GM23338 (cell line): ENCODE results near the gene COL4A2. TPM values are rescaled to one million over a fixed set of nuclear protein-coding genes. Genes with fewer than 3 reads are reported as not detected.

Experiments used
- ATAC-seq: fragments of 200-7000 bp; cut with Tn5 transposase; 3 replicates; pipeline ENCODE4 v1.9.1; 2020
- DNase-seq: peaks from one replicate; pipeline ENCODE4 v3.0.0-alpha.2; 2015; ENCODE audit warnings: low spot score
- H2AFZ ChIP-seq: fragments of 200-600 bp; sonication (generic); 2 replicates; pipeline ENCODE4 v1.8.0; 2016; ENCODE audit warnings: antibody characterized with exemption, mild to moderate bottlenecking, moderate library complexity
- H3F3A ChIP-seq: fragments of 200-600 bp; sonication (generic); replicated peaks from 2 replicates; pipeline ENCODE4 v1.8.0; 2017; ENCODE audit warnings: antibody characterized with exemption, mixed run types, low read depth
- H3K27ac ChIP-seq: fragments of 200-600 bp; sonication (generic); 2 replicates; pipeline ENCODE4 v1.6.1; 2016; ENCODE audit warnings: low read depth
- H3K27me3 ChIP-seq: fragments of 200-600 bp; sonication (generic); 2 replicates; pipeline ENCODE4 v1.8.0; 2016; ENCODE audit warnings: mild to moderate bottlenecking, mixed run types, moderate library complexity; ENCODE audit not compliant: insufficient read depth
- H3K36me3 ChIP-seq: fragments of 200-600 bp; sonication (generic); 2 replicates; pipeline ENCODE4 v1.8.0; 2016; ENCODE audit warnings: mild to moderate bottlenecking; ENCODE audit not compliant: insufficient read depth
- H3K4me1 ChIP-seq: fragments of 200-600 bp; sonication (generic); 2 replicates; pipeline ENCODE4 v1.8.0; 2016; ENCODE audit warnings: mild to moderate bottlenecking, moderate library complexity; ENCODE audit not compliant: insufficient read depth
- H3K4me2 ChIP-seq: fragments of 200-600 bp; sonication (generic); 2 replicates; pipeline ENCODE4 v1.7.1; 2017; ENCODE audit warnings: mixed run types
- H3K4me3 ChIP-seq: fragments of 200-600 bp; sonication (generic); 2 replicates; pipeline ENCODE4 v1.6.1; 2016; ENCODE audit warnings: mixed run types
- H3K79me2 ChIP-seq: fragments of 200-600 bp; sonication (generic); replicated peaks from 2 replicates; pipeline ENCODE4 v1.8.0; 2017; ENCODE audit warnings: mild to moderate bottlenecking; ENCODE audit not compliant: insufficient read depth
- H3K9me2 ChIP-seq: fragments of 200-600 bp; sonication (generic); 2 replicates; pipeline ENCODE4 v1.8.0; 2017; ENCODE audit not compliant: insufficient read depth
- H4K20me1 ChIP-seq: fragments of 200-600 bp; sonication (generic); replicated peaks from 2 replicates; pipeline ENCODE4 v1.8.0; 2017; ENCODE audit warnings: mild to moderate bottlenecking; ENCODE audit not compliant: insufficient read depth
- H3K27ac Mint-ChIP-seq: 2 replicates; pipeline ENCODE4 v1.8.0; 2020; ENCODE audit warnings: inconsistent platforms, mild to moderate bottlenecking, moderate library complexity, mixed read lengths
- H3K27me3 Mint-ChIP-seq: 3 replicates; pipeline ENCODE4 v1.8.0; 2022; ENCODE audit warnings: low read depth, mild to moderate bottlenecking, moderate library complexity, mixed read lengths, inconsistent platforms; ENCODE audit not compliant: insufficient read depth, poor library complexity
- H3K36me3 Mint-ChIP-seq: 3 replicates; pipeline ENCODE4 v1.8.0; 2021; ENCODE audit warnings: low read depth, mild to moderate bottlenecking, inconsistent platforms, moderate library complexity, mixed read lengths
- H3K4me1 Mint-ChIP-seq: 3 replicates; pipeline ENCODE4 v1.8.0; 2020; ENCODE audit warnings: mild to moderate bottlenecking, inconsistent platforms, mixed read lengths
- H3K4me3 Mint-ChIP-seq: 3 replicates; pipeline ENCODE4 v1.8.0; 2021; ENCODE audit warnings: moderate library complexity, mild to moderate bottlenecking, inconsistent platforms, mixed read lengths
- H3K9me3 Mint-ChIP-seq: 3 replicates; pipeline ENCODE4 v1.8.0; 2020; ENCODE audit warnings: moderate library complexity, mild to moderate bottlenecking, inconsistent platforms, mixed read lengths
- CREB1 ChIP-seq: fragments of 250-450 bp; sonication (Bioruptor Pico); IDR thresholded peaks from 2 replicates; pipeline ENCODE4 v1.5.0; 2020; ENCODE audit warnings: low read depth, mild to moderate bottlenecking, moderate library complexity
- STAT1 ChIP-seq: IDR thresholded peaks from one replicate; pipeline ENCODE4 v1.6.1; 2016; ENCODE audit warnings: antibody characterized with exemption; ENCODE audit not compliant: unreplicated experiment
- ZNF114 ChIP-seq: fragments of 250-450 bp; sonication (Bioruptor Pico); IDR thresholded peaks from 2 replicates; pipeline ENCODE4 v1.5.0; 2020; ENCODE audit warnings: mild to moderate bottlenecking, moderate library complexity
- polyA plus RNA-seq: library from polyadenylated mRNA; unstranded; fragments of >200 nt; fragmentation: Nextera tagmentation; extraction: Ambion mirVana; gene quantifications from 2 replicates; pipeline ENCODE4 v1.2.1, GENCODE V29; 2016
- total RNA-seq: library from RNA; depleted of rRNA; stranded (reverse); fragments of >200 nt; shearing (Covaris generic); gene quantifications from 2 replicates; pipeline ENCODE4 v1.2.3, GENCODE V29; 2014
- TF ChIP-seq, protein P1 (sequence below): fragments of 250-450 bp; sonication (Bioruptor Pico); IDR thresholded peaks from 2 replicates; pipeline ENCODE4 v1.5.0; 2020; ENCODE audit warnings: mild to moderate bottlenecking, moderate library complexity

COL4A2 gene
- total and polyA plus RNA-seq, 2 experiments from 2014 or later, result 37.4 to 131 TPM

GRCh38 chr13:110340812-110341444 is 33.8 kb downstream of the COL4A2 start:
- peaks cover 40% of the 10 kb centered on the region for H3K4me1 Mint-ChIP-seq

More at GRCh38 chr13:110340812-110341444, 33.8 kb downstream of the COL4A2 start:
- Histone ChIP-seq H3K36me3 (no peaks in the 10 kb centered on the region; the same call in 1 of the 2 replicates), H3K9me2 (no peaks in the 10 kb centered on the region), H3K79me2 (peaks cover 37% of the 10 kb centered on the region), H3K27me3 (no peaks in the 10 kb centered on the region), H2AFZ (no peak overlapping the region), H3K4me3 (no peak overlapping the region), H3K27ac (peak overlapping the region; percentile 55; the same call in 1 of the 2 replicates), H4K20me1 (peaks cover 11% of the 10 kb centered on the region), H3K4me1 (peaks cover 30% of the 10 kb centered on the region), H3K4me2 (0 out of 2 replicates have a peak overlapping the region, but pooled peaks have one; percentile 29), H3F3A (no peaks in the 10 kb centered on the region)
- no peak for DNase-seq
- Mint-ChIP-seq H3K27ac (peak overlapping the region; percentile 17), H3K4me3 (no peak overlapping the region), H3K27me3 (peaks cover 2% of the 10 kb centered on the region), H3K36me3 (no peaks in the 10 kb centered on the region; the same call in 2 of the 3 replicates), H3K9me3 (no peaks in the 10 kb centered on the region)
- TF ChIP-seq ZNF114 (no peak), CREB1 (no peak), STAT1 (no peak)
- TF ChIP-seq, protein P1, sequence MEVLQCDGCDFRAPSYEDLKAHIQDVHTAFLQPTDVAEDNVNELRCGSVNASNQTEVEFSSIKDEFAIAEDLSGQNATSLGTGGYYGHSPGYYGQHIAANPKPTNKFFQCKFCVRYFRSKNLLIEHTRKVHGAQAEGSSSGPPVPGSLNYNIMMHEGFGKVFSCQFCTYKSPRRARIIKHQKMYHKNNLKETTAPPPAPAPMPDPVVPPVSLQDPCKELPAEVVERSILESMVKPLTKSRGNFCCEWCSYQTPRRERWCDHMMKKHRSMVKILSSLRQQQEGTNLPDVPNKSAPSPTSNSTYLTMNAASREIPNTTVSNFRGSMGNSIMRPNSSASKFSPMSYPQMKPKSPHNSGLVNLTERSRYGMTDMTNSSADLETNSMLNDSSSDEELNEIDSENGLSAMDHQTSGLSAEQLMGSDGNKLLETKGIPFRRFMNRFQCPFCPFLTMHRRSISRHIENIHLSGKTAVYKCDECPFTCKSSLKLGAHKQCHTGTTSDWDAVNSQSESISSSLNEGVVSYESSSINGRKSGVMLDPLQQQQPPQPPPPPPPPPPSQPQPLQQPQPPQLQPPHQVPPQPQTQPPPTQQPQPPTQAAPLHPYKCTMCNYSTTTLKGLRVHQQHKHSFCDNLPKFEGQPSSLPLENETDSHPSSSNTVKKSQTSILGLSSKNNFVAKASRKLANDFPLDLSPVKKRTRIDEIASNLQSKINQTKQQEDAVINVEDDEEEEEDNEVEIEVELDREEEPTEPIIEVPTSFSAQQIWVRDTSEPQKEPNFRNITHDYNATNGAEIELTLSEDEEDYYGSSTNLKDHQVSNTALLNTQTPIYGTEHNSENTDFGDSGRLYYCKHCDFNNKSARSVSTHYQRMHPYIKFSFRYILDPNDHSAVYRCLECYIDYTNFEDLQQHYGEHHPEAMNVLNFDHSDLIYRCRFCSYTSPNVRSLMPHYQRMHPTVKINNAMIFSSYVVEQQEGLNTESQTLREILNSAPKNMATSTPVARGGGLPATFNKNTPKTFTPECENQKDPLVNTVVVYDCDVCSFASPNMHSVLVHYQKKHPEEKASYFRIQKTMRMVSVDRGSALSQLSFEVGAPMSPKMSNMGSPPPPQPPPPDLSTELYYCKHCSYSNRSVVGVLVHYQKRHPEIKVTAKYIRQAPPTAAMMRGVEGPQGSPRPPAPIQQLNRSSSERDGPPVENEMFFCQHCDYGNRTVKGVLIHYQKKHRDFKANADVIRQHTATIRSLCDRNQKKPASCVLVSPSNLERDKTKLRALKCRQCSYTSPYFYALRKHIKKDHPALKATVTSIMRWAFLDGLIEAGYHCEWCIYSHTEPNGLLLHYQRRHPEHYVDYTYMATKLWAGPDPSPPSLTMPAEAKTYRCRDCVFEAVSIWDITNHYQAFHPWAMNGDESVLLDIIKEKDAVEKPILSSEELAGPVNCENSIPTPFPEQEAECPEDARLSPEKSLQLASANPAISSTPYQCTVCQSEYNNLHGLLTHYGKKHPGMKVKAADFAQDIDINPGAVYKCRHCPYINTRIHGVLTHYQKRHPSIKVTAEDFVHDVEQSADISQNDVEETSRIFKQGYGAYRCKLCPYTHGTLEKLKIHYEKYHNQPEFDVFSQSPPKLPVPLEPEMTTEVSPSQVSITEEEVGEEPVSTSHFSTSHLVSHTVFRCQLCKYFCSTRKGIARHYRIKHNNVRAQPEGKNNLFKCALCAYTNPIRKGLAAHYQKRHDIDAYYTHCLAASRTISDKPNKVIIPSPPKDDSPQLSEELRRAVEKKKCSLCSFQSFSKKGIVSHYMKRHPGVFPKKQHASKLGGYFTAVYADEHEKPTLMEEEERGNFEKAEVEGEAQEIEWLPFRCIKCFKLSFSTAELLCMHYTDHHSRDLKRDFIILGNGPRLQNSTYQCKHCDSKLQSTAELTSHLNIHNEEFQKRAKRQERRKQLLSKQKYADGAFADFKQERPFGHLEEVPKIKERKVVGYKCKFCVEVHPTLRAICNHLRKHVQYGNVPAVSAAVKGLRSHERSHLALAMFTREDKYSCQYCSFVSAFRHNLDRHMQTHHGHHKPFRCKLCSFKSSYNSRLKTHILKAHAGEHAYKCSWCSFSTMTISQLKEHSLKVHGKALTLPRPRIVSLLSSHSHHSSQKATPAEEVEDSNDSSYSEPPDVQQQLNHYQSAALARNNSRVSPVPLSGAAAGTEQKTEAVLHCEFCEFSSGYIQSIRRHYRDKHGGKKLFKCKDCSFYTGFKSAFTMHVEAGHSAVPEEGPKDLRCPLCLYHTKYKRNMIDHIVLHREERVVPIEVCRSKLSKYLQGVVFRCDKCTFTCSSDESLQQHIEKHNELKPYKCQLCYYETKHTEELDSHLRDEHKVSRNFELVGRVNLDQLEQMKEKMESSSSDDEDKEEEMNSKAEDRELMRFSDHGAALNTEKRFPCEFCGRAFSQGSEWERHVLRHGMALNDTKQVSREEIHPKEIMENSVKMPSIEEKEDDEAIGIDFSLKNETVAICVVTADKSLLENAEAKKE (CRISPR knock-in tag), result no peak
- ATAC-seq, result no peak
